Right lobe of liver (tissue), 6 donors: ENCODE data around the gene RABL6. TPM values are rescaled to one million over a fixed set of nuclear protein-coding genes. Genes with fewer than 3 reads are reported as not detected.
"Not testable (repeated sequence)": the region's sequence is repeated elsewhere in the genome, so short reads cannot be mapped to it uniquely, and the experiment has no call there.

ENCODE experiments used
- ATAC-seq, 4 donors: fragments of 200-7000 bp; cut with Tn5 transposase; one replicate each; pipeline ENCODE4 v1.9.1; 2020; ENCODE audit warnings: mild to moderate bottlenecking in 4 of 4, moderate library complexity in 4 of 4
- DNase-seq, 3 donors: peaks; one replicate each; pipeline ENCODE4 v3.0.0-alpha.2; 2020
- H3K27ac ChIP-seq, 3 donors: fragments of 200-600 bp; one replicate each; pipeline ENCODE4 v1.8.0; 2022
- H3K27me3 ChIP-seq, 2 donors: fragments of 200-600 bp; one replicate each; pipeline ENCODE4 v1.8.0; 2022
- H3K36me3 ChIP-seq, 4 donors: fragments of 200-600 bp; sonication (generic) in 1 of 4; one replicate each; pipeline versions ENCODE4 v1.5.1 to v1.8.0; 2017 to 2022; ENCODE audit warnings: control low read depth in 1 of 4
- H3K4me1 ChIP-seq, 4 donors: fragments of 200-600 bp; sonication (generic) in 1 of 4; one replicate each; pipeline versions ENCODE4 v1.5.1 to v1.8.0; 2017 to 2022; ENCODE audit warnings: control low read depth in 1 of 4
- H3K4me3 ChIP-seq, 3 donors: fragments of 200-600 bp; one replicate each; pipeline ENCODE4 v1.8.0; 2022
- H3K9me3 ChIP-seq, 4 donors: fragments of 200-600 bp; sonication (generic) in 1 of 4; one replicate each; pipeline versions ENCODE4 v1.5.1 to v1.8.0; 2017 to 2022; ENCODE audit warnings: control low read depth in 1 of 4
- POLR2A ChIP-seq: fragments of 450-650 bp; IDR thresholded peaks from one replicate; pipeline ENCODE4 v1.6.1; 2017; ENCODE audit warnings: antibody characterized with exemption, mild to moderate bottlenecking
- WGBS: methylation state at CpG from one replicate; pipeline ENCODE4 v1.1.6; 2018; ENCODE audit warnings: low coverage, low lambda C conversion rate; ENCODE audit not compliant: insufficient coverage; ENCODE audit errors: missing lambda C conversion rate; 5-methylcytosine and 5-hydroxymethylcytosine counted together
- intact Hi-C, 2 donors: fragments of 100-400 bp; cut with DNase I; formaldehyde crosslinking; loops; one replicate each; pipeline versions ENCODE4 v1.11.2 to v1.14.1; 2022
- total RNA-seq, 6 experiments: library from RNA; depleted of rRNA in 2 of 6; stranded (reverse); fragments of >200 nt in 2 of 6; fragmentation: NEBNext Ultra II Directional in 3 of 6; extraction: Animal tissue kit (Norgen Biotek cat#: 25700) in 3 of 6; gene quantifications; one replicate each; pipeline versions ENCODE4 v1.1.0 to v1.2.4, GENCODE V29; 2016 to 2023
- TF ChIP-seq, protein P1 (sequence below), 4 donors: fragments of 200-600 bp in 3 of 4; fragments of 450-650 bp in 1 of 4; IDR thresholded peaks; one replicate each; pipeline versions ENCODE4 v1.5.1 to v1.8.0; 2016 to 2022; ENCODE audit warnings: antibody characterized with exemption in 4 of 4, mild to moderate bottlenecking in 2 of 4
- donor health status: DM: no; HTN: yes; CAD: no.
- donor health status: DM: no; HTN: no; CAD: no.
- donor health status: DM: no; HTN: no; CAD: no.
- donor health status: DM: no; HTN: yes; CAD: no.
- donor health status: DM: no; HTN: yes; CAD: no.

Gene RABL6
- total RNA-seq, 6 experiments from 2014 or later, result 8.0 to 14.8 (median 12.4) TPM

DNA sequence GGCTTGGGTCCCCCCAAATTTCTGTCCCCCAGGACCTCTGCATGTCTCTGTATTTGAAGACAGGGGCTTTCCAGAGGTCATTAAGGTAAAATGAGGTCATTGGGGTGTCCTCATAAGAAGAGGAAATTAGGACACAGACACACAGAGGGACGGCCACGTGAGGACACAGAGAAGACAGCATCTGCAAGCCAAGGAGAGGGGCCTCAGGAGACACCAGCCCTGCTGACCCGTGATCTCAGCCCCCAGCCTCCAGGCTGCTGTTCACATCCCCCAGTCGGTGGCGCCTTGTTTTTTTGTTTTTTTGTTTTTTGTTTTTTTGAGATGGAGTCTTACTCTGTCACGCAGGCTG is 12.8 kb upstream of the RABL6 start:
- intact Hi-C loops, result no loop called here
- no peak for DNase-seq

DNA sequence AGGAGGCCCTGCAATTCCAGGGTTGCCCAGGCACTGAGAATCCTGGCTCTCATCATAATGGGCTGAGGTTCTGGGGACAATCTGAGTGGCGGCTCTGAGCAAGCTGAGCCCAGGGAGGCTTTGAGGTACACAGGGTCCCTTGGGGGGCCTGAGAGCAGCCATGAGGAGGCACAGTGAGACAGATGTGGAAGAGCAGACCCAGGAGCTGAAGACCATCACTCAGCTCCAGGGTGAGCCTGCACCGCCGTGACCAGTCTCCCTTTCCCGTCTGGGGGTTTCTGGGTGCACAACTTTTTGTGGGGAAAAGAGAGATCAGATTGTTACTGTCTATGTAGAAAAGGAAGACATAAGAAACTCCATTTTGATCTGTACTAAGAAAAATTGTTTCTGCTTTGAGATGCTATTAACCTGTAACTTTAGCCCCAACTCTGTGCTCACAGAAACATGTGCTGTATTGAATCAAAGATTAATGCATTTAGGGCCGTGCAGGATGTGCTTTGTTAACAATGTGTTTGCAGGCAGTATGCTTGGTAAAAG is 11.4 kb upstream of the RABL6 start, which contains the start of gene CCDC183:
Gene CCDC183, plus strand, starts transcription at position 101 of the 537 bp plus-strand sequence. Its CDS starts 60 bp downstream, at position 161.
- no peaks in the 10 kb centered on the region for H3K36me3 ChIP-seq
- ATAC-seq (no peak), DNase-seq (no peak)
- no peak within 1 kb of the TSS for H3K27ac ChIP-seq
- H3K4me3 ChIP-seq, result no peak within 1 kb of the TSS
- H3K9me3 ChIP-seq, result no peaks in the 10 kb centered on the region
- intact Hi-C loops, result no loop called here
- peaks cover 0 to 33% (median 17%) of the 10 kb centered on the region in 4 donors for H3K4me1 ChIP-seq
- TF ChIP-seq, protein P1, sequence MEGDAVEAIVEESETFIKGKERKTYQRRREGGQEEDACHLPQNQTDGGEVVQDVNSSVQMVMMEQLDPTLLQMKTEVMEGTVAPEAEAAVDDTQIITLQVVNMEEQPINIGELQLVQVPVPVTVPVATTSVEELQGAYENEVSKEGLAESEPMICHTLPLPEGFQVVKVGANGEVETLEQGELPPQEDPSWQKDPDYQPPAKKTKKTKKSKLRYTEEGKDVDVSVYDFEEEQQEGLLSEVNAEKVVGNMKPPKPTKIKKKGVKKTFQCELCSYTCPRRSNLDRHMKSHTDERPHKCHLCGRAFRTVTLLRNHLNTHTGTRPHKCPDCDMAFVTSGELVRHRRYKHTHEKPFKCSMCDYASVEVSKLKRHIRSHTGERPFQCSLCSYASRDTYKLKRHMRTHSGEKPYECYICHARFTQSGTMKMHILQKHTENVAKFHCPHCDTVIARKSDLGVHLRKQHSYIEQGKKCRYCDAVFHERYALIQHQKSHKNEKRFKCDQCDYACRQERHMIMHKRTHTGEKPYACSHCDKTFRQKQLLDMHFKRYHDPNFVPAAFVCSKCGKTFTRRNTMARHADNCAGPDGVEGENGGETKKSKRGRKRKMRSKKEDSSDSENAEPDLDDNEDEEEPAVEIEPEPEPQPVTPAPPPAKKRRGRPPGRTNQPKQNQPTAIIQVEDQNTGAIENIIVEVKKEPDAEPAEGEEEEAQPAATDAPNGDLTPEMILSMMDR (IDR thresholded peaks at IDR 0.05), result no peak
- no peak for TF ChIP-seq POLR2A
- H3K27me3 ChIP-seq, result no peaks in the 10 kb centered on the region
- 48% methylated on average over 4 of the region's 5 CpGs for WGBS

More for the DNA sequence above, 12.8 kb upstream of the RABL6 start:
- Histone ChIP-seq H3K4me3 (no peak overlapping the region), H3K36me3 (no peaks in the 10 kb centered on the region), H3K9me3 (no peaks in the 10 kb centered on the region), H3K4me1 (peaks cover 0 to 30% (median 15%) of the 10 kb centered on the region in 4 donors), H3K27ac (no peak overlapping the region), H3K27me3 (no peaks in the 10 kb centered on the region)
- 20% methylated on average over 1 of the region's 6 CpGs for WGBS
- TF ChIP-seq, protein P1 (IDR thresholded peaks at IDR 0.05), result no peak
- no peak for TF ChIP-seq POLR2A
- ATAC-seq, result no peak

DNA sequence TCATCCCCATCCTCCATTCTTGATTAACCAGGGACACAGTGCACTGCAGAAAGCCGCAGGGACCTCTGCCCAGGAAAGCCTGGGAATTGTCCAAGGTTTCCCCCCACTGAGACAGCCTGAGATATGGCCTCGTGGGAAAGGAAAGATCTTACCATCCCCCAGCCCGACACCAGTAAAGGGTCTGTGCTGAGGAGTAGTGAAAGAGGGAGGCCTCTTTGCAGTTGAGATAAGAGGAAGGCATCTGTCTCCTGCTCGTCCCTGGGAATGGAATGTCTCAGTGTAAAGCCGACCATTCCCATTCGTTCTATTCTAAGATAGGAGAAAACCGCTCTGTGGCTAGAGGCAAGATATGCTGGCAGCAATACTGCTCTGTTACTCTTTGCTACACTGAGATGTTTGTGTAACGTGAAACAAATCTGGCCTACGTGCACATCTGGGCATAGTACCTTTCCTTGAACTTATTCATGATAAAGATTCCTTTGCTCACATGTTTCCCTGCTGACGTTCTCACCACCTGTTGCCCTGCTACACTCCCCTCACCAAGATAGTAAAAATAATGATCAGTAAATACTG is 10.9 kb upstream of the RABL6 start:
- H3K27ac ChIP-seq, H3K36me3 ChIP-seq, H3K9me3 ChIP-seq, H3K4me3 ChIP-seq, intact Hi-C loops, ATAC-seq, H3K27me3 ChIP-seq, DNase-seq: not testable (repeated sequence)
- WGBS, result 19% methylated on average over 10 of the region's 10 CpGs
- H3K4me1 ChIP-seq, result peaks cover 0 to 29% (median 15%) of the 10 kb centered on the region in 4 donors

DNA sequence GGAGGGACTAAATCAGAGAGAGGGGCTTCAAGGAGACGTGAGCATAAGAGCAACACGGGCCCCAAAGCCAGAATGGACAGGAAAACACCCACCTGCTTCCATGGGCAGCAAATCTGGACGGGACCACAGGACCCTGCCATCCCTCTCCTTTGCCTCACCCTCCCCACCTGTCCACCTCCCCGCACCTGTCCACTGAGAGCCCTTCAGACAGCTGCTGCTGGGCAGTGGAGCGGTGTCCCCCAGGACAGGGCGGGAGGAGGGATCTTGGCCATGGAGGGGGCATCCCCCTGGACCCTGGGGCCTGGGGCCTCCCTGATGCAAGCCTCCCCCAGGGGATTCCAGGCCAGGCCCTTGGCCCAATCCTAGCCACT is 9.1 kb upstream of the RABL6 start:
- Histone ChIP-seq H3K36me3 (no peaks in the 10 kb centered on the region), H3K27me3 (no peaks in the 10 kb centered on the region), H3K9me3 (no peaks in the 10 kb centered on the region), H3K4me1 (peaks cover 0 to 25% (median 13%) of the 10 kb centered on the region in 4 donors), H3K4me3 (no peak overlapping the region), H3K27ac (no peak overlapping the region)
- no peak for TF ChIP-seq POLR2A
- TF ChIP-seq, protein P1 (IDR thresholded peaks at IDR 0.05), result no peak
- no peak for DNase-seq
- no CpG with 5 or more reads among the region's 6 CpGs for WGBS
- intact Hi-C loops, result no loop called here
- ATAC-seq, result no peak

DNA sequence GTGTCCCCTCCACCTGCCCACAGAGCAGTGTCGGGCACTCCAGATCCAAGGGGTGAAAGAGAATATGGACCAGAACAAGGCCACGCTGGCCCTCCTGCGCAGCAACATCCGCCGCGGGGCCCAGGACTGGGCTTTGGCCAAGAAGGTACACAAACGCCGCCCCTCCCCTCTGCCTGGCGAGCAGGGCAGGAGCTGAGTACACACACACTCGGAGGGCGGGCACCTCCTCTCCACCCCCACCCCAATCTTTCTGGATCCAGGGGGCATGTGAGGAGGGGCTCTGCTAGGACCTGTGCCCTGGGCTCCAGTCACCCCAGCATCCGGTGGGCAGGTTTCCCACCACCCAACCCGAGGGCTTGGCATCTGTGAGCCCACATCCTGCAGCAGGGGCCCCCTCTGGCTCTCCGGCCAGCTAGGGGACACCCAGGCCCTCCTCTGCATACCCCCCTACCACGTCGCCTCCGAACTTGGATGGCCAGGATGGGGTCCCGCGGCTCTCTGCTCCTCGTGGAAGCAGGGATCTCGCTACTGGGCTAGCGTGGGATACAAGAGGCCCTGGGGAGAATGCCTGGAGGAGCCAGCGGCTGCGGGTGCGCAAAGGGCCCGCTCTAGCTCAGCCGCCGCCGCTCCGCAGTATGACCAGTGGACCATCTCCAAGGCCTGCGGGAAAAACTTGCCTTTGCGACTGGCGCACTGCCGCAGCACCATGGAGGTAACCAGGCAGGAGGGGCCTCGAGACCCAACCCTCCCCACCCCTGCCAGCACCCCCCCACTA is 8.5 kb upstream of the RABL6 start:
- WGBS, result 7% methylated on average over 5 of the region's 35 CpGs
- no peaks in the 10 kb centered on the region for H3K27me3 ChIP-seq
- H3K36me3 ChIP-seq, result no peaks in the 10 kb centered on the region
- no peaks in the 10 kb centered on the region for H3K9me3 ChIP-seq
- TF ChIP-seq POLR2A, result no peak
- TF ChIP-seq, protein P1 (IDR thresholded peaks at IDR 0.05), result no peak
- peaks cover 0 to 25% (median 13%) of the 10 kb centered on the region in 4 donors for H3K4me1 ChIP-seq
- DNase-seq, result peak; percentile 71 to 77 (median 75)
- no peak overlapping the region for H3K27ac ChIP-seq
- intact Hi-C loops, result no loop called here
- H3K4me3 ChIP-seq, result peak overlapping the region in 2 of 3 donors; percentile 38 to 39
- peak; percentile 56 to 62 (median 57) for ATAC-seq
